LNCAP (cell line): ENCODE measurements around the gene BBS1.

Experiments
- TF ChIP-seq, protein P1 (sequence below): fragments of 450-650 bp; IDR thresholded peaks from 2 replicates; pipeline ENCODE4 v1.5.1; 2017; ENCODE audit warnings: mild to moderate bottlenecking

Gene BBS1

DNA sequence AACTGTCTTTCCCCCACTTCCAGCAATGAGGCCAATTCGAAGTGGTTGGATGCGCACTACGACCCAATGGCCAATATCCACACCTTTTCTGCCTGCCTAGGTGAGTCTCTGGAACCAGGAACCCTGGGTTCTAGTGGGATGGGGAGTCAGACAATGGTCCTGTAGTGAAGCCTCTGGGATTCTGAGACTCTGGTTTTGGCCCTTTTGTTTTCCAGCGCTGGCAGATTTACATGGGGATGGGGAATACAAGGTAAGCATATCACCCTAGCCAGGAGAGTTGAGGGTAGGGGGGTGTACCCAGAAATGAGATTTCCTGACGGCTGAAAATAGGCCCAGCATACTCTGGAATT, 530 bp downstream of the BBS1 start:
- TF ChIP-seq, protein P1, sequence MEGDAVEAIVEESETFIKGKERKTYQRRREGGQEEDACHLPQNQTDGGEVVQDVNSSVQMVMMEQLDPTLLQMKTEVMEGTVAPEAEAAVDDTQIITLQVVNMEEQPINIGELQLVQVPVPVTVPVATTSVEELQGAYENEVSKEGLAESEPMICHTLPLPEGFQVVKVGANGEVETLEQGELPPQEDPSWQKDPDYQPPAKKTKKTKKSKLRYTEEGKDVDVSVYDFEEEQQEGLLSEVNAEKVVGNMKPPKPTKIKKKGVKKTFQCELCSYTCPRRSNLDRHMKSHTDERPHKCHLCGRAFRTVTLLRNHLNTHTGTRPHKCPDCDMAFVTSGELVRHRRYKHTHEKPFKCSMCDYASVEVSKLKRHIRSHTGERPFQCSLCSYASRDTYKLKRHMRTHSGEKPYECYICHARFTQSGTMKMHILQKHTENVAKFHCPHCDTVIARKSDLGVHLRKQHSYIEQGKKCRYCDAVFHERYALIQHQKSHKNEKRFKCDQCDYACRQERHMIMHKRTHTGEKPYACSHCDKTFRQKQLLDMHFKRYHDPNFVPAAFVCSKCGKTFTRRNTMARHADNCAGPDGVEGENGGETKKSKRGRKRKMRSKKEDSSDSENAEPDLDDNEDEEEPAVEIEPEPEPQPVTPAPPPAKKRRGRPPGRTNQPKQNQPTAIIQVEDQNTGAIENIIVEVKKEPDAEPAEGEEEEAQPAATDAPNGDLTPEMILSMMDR, result no peak

DNA sequence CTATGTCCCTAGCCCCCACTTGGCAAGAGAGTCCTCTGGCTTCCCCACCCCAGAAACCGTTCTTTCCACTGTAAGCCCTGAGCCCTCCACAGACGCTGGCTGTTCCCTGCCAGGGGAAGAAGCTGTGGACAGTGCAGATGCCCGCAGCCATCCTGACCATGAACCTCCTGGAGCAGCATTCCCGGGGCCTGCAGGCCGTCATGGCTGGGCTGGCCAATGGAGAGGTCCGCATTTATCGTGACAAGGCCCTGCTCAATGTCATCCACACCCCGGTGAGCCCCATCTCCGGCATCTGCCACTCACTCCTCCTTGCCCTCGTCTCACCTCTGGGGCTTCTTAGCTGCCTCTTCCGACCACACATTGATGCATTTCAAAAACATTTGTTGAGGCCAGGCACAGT, 13.2 kb downstream of the BBS1 start:
- TF ChIP-seq, protein P1, result no peak

DNA sequence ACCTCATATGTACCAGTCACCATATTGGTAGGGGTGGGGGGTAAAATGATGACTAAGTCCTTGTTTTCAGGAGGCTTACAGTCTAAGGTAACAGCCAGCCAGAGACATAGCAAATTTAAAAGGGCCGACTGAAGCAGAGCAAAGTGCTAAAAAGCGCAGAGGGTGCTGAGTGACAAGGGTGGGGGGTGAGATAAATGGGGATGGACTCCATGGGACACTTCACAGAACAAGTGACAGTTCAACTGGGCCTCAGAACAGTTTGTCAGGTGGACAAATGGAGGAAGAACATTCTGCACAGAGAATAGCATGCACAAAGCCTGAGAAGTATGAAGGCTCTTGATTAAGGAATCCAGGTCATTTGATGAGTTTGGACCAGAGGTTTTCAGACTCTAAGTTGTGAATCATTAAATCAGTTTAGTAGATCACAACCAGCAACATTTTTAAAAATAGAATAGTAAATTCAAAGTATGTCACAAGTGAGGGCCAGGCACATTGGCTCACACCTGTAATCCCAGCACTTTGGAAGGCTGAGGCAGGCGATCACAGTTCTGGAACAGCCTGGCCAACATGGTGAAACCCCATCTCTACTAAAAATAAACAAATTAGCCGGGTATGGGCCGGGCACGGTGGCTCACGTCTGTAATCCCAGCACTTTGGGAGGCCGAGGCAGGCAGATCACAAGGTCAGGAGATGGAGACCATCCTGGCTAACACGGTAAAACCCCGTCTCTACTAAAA, 14.0 kb downstream of the BBS1 start:
- TF ChIP-seq, protein P1, result no peak

DNA sequence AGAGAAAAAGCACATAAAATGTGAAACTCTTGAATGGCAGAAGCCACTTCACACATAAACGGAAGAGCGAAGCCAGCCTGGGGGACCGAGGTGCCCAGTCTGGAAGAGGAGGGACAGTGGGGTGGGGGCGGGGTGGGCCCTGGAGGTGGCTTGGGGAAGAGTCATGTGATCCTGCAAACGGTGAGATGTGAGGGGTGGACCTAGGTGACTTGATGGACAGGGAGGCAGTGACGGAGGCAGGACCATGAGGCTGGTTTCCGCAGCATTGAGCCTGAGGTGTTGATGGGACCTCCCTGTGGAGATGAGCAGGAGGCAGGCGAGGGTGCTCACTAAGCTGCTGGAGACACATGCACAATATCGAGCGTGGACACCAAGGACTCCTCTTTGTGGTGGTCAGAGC, 18.6 kb downstream of the BBS1 start:
- TF ChIP-seq, protein P1, result no peak

DNA sequence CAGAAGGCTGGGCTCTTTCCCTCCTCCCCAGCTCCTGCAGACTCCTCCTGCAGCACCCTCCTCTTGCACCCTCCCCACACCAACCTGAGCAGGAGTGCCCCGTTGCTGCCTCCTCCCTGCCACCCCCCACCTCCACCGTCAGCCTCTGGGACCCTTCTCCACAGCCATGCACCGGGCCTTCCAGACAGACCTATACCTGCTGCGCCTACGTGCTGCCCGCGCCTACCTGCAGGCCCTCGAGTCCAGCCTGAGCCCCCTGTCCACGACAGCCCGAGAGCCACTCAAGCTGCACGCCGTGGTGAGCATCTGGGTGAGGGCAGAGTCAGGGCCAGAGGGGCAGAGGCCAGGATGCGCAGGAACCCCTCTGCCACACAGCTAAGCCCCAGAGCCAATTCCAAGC, 19.2 kb downstream of the BBS1 start:
- TF ChIP-seq, protein P1, result no peak

DNA sequence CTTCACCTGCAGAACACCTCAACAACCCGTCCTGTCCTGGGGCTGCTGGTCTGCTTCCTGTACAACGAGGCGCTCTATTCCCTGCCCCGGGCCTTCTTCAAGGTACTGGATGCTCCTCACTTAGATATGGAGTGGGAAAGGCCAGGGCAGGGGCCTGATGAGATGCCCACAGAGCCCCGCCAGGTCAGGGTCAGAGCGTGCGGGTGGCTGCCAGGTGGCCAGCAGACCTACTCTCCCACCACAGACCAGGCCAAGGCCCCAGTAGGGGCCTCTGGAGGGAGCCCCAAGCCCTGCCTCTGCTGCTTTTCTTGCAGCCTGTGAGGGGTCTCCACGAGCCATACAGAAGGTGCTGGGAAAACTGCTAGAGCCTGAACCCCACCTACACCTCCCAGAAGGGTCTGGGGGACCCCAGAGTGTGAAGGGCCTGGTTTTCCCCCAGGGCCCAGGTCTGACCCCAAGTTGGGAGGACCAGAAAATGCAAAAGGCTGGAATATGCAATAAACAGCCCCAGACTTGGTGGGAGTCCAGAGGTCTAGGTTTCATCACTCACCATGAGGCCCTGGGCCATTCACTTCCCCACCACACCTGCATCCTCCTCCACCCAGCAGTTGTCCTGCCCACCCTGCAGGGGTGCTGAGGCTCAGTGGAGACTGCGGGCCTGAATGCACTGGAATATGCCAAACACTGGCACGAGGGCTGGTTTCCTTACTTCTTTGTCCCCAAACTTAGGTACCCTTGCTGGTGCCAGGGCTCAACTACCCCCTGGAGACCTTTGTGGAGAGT, 20.7 kb downstream of the BBS1 start:
- TF ChIP-seq, protein P1, result no peak

DNA sequence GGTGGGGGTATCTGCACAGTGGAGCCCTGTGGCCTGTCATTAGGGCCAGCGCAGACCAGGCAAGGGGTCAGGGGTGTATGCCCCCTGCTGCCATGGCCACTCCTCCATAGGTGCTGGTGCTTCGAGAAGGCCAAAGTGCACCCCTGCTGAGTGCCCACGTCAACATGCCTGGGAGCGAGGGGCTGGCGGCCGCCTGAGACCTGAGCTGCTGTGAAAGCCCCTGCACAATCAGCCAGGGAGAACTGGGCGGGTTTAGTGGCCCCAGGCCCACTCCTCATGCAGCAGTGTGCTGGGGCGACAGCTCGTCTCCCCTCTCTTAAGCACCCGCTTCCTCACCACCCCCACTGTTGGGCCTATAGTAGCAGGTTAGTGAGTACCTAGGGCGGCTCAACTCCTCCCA, 21.4 kb downstream of the BBS1 start:
- TF ChIP-seq, protein P1, result no peak
